Measurements from ENCODE around the gene P2RX2.

P2RX2 gene

DNA sequence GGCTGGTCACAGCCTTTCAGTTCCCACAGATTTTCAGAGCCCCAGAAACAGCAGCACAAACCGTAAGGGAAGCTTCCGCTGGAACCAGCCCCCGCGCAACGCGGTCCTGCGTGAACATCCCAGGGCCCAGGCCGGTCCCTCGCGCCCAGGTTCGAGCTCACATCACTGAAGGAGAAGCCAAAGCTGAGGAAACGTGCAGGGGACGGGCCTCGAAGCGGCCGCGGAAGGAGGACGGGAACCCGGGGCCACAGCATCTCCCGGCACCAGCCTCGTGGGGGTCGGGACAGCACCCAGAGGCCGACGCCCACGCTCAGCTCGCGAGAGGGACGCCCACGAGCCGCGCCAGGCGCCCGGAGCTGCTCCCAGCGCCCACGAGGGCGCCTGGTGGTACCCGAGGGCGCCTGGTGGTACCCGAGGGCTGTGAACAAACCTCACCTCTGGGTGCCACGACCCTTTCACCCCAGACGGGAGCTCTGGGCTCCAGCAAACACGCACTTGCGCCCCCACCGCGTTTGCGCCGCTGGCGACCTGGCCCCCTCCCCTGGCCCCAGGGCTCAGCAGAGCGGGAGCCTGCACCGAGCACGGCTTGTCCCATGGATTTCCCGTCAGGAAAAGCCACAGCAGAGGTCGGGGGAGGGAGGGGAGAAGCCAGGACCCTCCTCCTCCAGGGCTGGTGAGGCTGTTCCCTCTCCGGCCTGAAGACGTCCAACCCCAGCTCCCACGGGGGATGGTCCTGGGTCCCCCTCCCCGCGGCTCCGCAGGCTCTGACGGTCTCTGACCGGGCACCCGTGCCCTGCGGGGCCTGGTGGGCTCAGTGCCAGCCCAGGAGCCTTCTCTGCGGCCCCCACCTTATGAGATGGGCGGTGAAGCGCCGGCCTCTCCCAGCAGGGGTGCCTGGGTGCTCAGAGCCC lies 15.1 kb upstream of the P2RX2 start:
- DNase-seq: peak; percentile 43

DNA sequence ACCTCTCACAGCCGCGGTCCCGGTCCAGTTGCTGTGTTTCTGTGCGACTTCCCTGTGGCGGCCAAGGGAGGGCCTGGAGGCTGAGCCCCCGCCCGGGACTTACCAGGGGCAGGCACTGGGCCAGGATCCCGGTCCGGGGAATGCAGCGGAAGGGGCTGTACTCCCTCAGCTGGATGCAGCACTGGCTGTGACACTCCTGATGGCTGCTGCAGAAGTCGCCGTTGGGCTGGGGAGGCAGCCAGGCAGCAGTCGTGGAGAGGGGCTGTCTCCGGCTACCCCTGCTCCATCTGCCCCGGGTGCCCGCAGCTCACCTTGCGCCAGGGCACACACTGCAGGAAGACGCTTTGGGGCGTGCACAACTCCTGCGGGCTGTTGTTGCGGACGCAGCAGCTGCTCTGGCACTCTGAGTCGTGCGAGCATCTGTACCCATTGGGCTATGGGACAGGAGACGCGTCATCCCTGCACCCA lies 14.4 kb upstream of the P2RX2 start:
- DNase-seq: peak; percentile 64

DNA sequence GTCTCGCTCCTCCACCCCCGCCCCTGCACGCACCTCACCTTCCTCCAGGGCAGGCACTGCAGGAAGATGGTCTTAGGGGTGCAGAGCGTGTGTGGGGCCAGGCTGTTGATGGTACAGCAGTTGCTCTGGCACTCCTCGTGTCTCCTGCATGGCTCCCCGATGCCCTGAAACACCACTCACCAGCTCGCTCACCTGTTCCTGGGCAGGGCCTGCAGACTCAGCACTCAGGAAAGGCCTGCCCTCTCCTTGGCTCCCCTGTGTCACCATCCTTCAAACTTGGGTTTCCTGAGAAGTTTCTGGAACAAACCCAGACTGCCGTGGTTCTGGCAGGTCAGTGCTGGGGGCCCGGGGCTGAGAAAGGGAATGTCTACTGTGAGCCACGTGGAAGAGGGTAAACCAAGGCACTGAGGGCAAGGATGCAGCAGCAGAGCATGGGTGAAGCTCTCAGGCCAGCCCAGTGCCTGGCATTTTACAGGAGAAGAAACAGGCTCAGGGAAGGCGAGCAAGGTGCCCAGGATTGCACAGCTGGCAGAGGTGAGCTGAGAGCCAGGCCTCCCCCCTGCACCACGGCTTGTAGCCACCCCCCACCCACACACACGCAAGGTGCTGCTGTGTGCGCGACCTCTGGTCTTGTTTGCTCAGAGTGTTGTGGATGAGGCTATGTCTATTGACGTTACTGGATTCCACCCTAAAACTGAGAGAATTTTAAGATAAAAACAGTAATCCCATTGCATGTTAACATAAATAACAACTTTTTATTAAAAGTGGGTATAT lies 13.7 kb upstream of the P2RX2 start:
- DNase-seq: no peak

DNA sequence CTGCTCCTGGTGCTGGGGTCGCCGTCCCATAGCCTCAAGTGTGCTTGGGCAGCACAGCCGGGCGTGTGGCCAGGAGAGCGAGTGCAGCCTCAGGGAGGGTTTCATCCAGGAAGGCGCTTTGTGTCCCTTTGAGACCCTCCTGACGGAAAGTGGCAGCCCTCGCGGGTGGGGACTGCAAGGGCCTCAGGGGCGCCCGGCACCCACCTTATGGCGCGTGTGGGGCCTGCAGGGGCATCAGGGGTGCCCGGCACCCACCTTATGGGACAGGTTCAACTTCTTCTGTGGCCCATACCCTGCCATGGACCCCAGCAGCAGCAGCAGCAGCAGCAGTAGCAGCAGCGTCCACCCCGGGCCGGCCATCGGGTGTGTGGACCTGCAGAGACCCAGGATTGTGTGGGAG lies 12.7 kb upstream of the P2RX2 start:
- no peak for DNase-seq

DNA sequence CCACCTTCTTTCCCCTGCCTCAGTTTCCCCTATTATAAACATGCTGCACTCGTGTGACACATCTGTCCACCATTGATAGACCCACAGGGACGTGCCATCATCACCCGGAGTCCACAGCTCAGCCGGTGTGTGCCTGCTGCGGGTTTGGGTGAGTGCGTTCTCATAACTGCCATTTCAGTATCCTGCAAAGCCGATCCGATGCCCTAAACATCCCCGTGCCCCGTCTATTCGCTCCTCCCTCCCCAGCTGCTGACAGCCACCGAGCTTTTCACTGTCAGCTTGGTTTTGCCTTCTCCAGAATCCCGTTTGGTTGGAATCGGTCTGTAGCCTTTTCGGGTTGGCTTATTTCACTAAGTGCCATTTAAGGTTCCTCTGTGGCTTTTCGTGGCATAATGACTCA lies 12.1 kb upstream of the P2RX2 start:
- DNase-seq: no peak

DNA sequence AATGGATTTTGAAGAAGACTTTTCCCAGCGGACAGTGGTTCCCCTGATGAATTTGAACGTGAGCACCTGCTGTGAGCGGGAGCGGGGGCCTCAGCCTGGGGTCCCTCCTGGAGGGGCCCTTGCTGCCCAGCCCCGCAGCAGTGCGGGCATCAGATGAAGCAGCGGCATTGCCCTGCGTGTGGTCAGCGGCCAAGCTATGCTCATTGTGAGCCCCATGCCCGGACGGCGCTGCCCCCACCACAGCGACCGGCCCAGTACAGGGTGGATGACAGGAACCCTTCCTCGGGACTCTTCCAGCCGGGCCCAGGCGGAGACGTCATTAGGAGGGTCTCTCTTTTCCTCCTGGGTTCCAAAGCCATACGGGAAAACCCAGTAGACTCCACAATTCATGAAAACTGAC lies 11.6 kb upstream of the P2RX2 start:
- no peak for DNase-seq

- DNase-seq: no peak
Observed at GRCh38 chr12:132608231-132609171, 10.1 kb upstream of the P2RX2 start.

DNA sequence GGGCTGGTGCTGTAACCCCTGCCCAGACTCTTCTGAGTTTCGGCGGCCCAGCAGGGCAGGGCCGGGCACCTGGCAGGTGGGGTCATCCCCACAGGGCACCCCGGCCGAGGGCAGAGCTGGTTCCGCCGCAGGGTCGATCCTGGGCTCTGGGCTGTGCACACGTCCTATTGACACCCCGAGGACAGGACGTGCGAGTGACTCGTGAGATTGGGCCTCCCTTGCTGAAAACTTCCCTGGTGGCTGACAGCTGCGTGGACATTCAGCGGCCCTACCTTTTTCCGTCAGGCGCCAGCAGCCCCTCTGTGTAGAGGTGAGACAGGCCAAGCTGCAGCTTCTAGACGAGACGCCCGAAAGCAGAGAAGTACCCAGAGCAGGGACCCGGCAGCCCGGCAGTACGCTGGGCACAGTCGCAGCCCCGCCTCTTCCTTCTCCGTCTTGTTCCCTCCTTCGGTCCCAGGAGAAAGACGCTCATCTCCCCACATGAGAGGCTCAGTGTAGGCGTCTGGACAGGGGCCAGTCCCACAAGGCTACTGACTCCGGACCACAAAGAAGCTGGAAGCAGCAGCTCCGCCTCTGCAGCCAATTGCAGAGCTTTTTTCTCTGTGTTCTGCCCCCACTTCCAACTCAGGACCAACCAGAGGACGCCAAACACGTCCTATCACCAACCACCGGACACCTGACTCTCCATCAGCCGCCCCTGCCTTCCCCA lies 8.4 kb upstream of the P2RX2 start, which contains the start of gene LRCOL1:
Gene LRCOL1, minus strand, starts transcription at position 532 of the 709 bp plus-strand sequence. CDS start 4,331 bp downstream, outside the sequence.
- DNase-seq: peak; percentile 83

GRCh38 chr12:132610866-132611602 lies 7.5 kb upstream of the P2RX2 start:
- no peak for DNase-seq

DNA sequence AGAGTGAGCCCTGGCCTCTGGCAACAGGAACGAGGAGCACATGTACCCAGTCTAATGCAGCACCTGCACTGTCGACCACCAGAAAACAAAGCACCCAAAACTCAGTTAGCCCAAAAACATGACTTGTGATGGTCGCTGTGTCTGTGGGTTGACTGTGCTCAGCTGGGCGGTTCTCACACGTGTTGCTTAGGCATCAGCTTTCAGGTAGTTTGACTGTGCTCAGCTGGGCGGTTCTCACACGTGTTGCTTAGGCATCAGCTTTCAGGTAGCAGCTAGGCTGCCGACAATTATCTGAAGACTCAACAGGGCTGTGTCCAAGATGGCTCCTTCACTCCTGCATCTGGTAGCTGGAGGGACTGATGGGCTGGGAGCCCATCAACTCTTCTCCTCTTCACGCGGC lies 7.0 kb upstream of the P2RX2 start:
- no peak for DNase-seq

DNA sequence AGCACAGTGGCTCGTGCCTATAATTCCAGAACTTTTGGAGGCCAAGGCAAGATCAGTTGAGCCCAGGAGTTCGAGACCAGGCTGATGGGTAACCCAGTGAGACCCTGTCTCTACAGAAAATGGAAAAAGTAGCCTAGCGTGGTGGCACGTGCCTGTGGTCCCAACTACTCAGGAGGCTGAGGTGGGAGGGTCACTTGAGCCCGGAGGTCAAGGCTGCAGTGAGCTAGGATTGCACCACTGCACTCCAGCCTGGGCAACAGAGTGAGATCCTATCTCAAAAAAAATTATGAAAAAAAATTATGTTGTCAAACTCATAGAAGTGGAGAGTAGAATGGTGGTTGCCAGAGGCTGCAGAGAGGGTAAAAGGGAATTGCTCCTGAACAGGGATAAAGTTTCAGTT lies 4.5 kb upstream of the P2RX2 start:
- no peak for DNase-seq

DNA sequence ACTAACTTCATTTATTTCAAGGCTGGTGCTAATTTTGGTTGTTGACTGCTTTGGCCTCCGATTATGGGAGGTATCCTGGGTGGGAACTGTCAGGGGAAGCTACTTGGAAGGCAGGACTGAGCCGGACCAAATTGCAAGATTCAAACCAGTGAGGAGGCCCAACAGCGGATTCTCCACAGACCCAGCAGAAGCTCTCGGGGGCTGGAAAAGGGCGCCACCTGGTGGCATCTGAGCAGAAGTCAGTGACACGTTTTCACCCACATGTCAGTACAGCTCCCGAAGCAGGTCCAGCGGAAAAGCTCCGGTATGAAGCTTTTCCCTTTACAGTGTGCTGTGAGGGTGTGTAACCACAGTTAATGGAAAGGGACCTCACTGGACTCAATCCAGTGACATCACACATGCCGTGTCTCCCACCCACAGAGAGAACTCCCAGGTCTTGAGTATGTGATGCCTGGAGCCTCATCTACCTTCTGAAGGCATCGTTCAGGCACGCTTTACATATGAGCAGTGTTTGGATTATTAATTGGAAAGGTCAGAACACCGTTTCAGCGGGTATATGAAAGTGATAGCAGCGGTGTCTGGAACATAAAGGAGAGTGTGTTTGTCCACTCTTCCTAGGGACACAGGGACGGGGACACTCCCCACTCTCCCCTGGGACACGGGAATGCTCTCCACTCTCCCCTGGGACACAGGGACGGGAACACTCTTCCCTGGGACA lies 3.6 kb upstream of the P2RX2 start:
- peak; percentile 91 for DNase-seq

- no peak for DNase-seq
Observed at GRCh38 chr12:132615579-132616038, 3.0 kb upstream of the P2RX2 start.

DNA sequence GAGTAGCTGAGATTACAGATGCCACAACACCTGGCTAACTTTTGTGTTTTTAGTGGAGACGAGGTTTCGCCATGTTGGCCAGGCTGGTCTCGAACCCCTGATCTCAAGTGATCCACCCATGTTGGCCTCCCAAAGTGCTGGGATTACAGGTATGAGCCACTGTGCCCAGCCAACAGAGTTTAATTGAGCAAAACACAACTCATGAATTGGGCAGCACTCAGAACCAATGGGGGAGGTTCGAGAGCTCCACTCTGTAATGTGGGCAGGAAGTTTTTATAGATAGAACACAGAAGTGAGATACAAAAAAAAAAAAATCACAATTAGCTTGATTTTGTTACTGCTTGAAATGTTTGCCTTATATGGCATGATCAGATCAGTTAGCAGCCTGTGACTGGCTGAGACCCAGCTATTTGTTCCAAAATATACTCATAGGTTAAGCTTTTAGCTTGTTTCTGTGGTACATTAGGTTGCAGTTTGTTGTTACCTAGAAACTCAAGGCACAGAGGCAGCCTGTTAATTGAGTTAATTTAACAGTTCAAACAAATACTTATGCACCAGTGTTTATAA lies 1.4 kb upstream of the P2RX2 start:
- no peak for DNase-seq

DNA sequence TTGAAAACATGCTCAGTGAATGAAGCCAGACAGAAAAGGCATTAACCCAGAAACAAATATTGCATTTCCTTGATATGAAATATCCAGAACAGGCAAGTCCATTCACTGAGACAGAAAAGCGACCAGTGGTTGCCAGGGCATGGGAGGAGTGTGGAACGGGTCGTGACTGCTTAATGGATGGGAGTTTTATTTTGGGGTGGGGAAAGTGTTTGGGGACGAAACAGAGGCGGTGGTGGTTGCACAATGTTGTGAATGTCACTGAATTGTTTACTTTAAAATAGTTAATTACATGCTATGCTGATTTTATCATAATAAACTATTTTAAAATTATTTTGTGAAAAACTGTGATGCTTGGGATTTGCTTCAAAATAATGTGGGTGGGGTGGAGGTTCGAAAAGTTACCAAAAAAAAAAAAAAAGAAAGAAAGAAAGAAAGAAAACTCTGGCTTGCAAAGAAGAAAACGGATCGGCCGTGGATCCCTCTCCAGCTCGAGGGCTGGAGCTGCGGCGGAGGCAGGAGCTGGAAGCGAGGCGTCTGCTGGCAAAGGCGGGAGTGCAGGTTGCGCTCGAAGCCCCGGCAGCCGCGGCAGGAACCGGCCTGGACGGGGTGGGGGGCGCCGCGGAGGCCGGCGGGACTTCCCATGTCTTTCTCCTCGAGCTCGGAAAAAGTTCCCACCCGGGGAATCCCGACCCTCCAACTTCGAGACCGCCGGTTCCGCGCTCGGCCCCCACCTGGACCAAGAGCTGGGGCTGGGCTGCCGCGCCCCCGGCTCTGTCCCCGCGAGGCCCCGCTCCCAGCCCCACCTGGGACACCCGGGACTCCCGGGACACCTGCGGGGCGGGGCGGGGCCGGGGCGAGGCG lies 524 bp upstream of the P2RX2 start:
- no peak for DNase-seq

DNA sequence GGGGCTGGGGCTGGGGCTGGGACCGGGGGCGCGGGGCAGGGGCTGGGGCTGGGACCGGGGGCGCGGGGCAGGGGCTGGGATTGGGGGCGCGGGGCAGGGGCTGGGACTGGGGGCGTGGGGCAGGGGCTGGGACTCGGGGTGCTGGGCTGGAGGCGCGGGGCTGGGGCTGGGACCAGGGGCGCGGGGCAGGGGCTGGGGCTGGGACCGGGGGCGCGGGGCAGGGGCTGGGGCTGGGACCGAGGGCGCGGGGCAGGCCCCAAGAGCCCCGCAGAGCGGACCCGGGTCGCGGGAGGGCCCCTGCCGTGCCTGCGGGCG lies 452 bp downstream of the P2RX2 start:
- no peak for DNase-seq

GRCh38 chr12:132619386-132620112 lies 973 bp downstream of the P2RX2 start:
- no peak for DNase-seq

DNA sequence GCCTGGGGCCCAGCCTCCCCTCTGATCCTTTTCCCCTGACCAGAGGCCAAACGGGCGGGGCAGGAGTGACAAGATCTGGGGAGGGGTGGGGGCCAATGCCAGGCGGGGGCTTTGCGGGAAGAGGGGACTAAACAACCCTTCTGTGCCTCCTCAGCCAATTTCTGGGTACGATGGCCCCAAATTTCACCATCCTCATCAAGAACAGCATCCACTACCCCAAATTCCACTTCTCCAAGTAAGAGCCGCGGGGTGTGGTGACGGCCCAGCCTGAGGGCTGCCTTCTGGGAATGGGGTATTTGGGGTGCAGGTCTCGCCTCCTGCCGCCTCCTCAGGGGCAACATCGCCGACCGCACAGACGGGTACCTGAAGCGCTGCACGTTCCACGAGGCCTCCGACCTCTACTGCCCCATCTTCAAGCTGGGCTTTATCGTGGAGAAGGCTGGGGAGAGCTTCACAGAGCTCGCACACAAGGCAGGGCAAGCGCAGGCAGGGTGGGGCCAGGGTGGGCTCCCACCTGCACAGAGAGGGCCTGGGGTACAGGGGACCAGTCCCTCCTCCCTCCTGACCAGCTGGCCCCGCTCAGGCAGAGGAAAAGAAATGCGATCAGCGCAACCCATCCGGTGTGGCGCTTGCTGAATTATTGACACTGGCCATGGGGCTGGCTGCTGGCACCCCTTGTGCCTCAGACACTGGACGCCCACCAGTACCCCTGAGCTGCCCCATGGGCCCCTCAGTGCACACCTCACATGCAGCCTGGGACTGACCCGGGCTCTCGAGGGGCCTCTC lies 1.7 kb downstream of the P2RX2 start:
- no peak for DNase-seq
